ENCODE results near the gene CENPX.

CENPX gene

GRCh38 chr17:82055965-82056728 lies 33.5 kb upstream of the CENPX start:
- no peak for TF ChIP-seq PATZ1 (CRISPR knock-in tag; IDR thresholded peaks at IDR 0.05; ENCODE audit: borderline replicate concordance)
- TF ChIP-seq CSRNP3 (CRISPR knock-in tag; IDR thresholded peaks at IDR 0.05), result no peak
- no peak for TF ChIP-seq ARNTL (CRISPR knock-in tag; IDR thresholded peaks at IDR 0.05; ENCODE audit: borderline replicate concordance, low read depth)
- TF ChIP-seq OSR1 (CRISPR knock-in tag; IDR thresholded peaks at IDR 0.05), result no peak
- TF ChIP-seq RARB (CRISPR knock-in tag; IDR thresholded peaks at IDR 0.05), result no peak
- no peak for TF ChIP-seq ZNF70 (CRISPR knock-in tag; IDR thresholded peaks at IDR 0.05)
- no peak for TF ChIP-seq PPARA (CRISPR knock-in tag; IDR thresholded peaks at IDR 0.05; ENCODE audit: borderline replicate concordance)
- no peak for TF ChIP-seq TSHZ2 (CRISPR knock-in tag; IDR thresholded peaks at IDR 0.05)
- TF ChIP-seq ZNF8 (CRISPR knock-in tag; IDR thresholded peaks at IDR 0.05), result no peak
- no peak for TF ChIP-seq ZC3H10 (CRISPR knock-in tag; IDR thresholded peaks at IDR 0.05)
- TF ChIP-seq SNAI2 (CRISPR knock-in tag; IDR thresholded peaks at IDR 0.05), result no peak
- no peak for TF ChIP-seq GLIS3 (CRISPR knock-in tag; IDR thresholded peaks at IDR 0.05)
- TF ChIP-seq ZNF565 (CRISPR knock-in tag; conservative IDR thresholded peaks at IDR 0.05; ENCODE audit: low read depth), result no peak
- no peak for TF ChIP-seq BACH2 (CRISPR knock-in tag; IDR thresholded peaks at IDR 0.05; ENCODE audit: borderline replicate concordance)
- TF ChIP-seq ISL1 (CRISPR knock-in tag; IDR thresholded peaks at IDR 0.05), result no peak
- no peak for ATAC-seq

GRCh38 chr17:82055023-82055964 lies 32.6 kb upstream of the CENPX start:
- no peak for ATAC-seq
- no peak for TF ChIP-seq ZFP30 (CRISPR knock-in tag; IDR thresholded peaks at IDR 0.05)
- no peak for TF ChIP-seq PATZ1 (CRISPR knock-in tag; IDR thresholded peaks at IDR 0.05; ENCODE audit: borderline replicate concordance)
- no peak for TF ChIP-seq GLIS3 (CRISPR knock-in tag; IDR thresholded peaks at IDR 0.05)
- no peak for TF ChIP-seq ZFP3 (CRISPR knock-in tag; IDR thresholded peaks at IDR 0.05)
- no peak for TF ChIP-seq ZNF565 (CRISPR knock-in tag; conservative IDR thresholded peaks at IDR 0.05; ENCODE audit: low read depth)
- no peak for TF ChIP-seq ZNF8 (CRISPR knock-in tag; IDR thresholded peaks at IDR 0.05)
- TF ChIP-seq TOX (CRISPR knock-in tag; IDR thresholded peaks at IDR 0.05; ENCODE audit: borderline replicate concordance), result no peak
- TF ChIP-seq OSR1 (CRISPR knock-in tag; IDR thresholded peaks at IDR 0.05), result no peak
- TF ChIP-seq ZC3H10 (CRISPR knock-in tag; IDR thresholded peaks at IDR 0.05), result no peak
- TF ChIP-seq PPARA (CRISPR knock-in tag; IDR thresholded peaks at IDR 0.05; ENCODE audit: borderline replicate concordance), result no peak
- TF ChIP-seq ZNF70 (CRISPR knock-in tag; IDR thresholded peaks at IDR 0.05), result no peak
- no peak for TF ChIP-seq CSDC2 (CRISPR knock-in tag; IDR thresholded peaks at IDR 0.05)
- no peak for TF ChIP-seq SNAI2 (CRISPR knock-in tag; IDR thresholded peaks at IDR 0.05)
- no peak for TF ChIP-seq ISL1 (CRISPR knock-in tag; IDR thresholded peaks at IDR 0.05)
- TF ChIP-seq ESRRG (CRISPR knock-in tag; IDR thresholded peaks at IDR 0.05), result no peak
- no peak for TF ChIP-seq RARB (CRISPR knock-in tag; IDR thresholded peaks at IDR 0.05)
- TF ChIP-seq CSRNP3 (CRISPR knock-in tag; IDR thresholded peaks at IDR 0.05), result no peak
- no peak for TF ChIP-seq POU6F1 (CRISPR knock-in tag; IDR thresholded peaks at IDR 0.05; ENCODE audit: borderline replicate concordance, low read depth)
- TF ChIP-seq BACH2 (CRISPR knock-in tag; IDR thresholded peaks at IDR 0.05; ENCODE audit: borderline replicate concordance), result no peak
